ENCODE data around the gene BBS1.

Gene BBS1

DNA sequence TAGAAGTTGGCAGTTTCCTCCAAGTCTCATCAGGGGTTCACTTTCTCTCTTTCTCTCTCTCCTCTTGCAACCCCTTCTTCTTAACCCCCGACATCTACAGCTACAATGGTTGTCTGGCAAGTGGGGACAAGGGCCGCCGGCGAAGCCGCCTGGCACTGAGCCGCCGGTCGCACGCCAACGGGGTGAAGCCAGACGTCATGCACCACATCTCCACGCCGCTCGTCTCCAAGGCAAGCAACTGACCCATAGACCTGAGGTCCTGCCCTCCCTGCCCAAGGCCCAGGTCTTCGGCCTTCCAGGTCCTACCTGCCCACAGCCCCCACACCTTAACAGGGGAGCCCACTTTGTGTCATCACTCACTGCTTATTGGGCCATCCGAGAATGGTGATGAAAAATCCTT lies 39.3 kb upstream of the BBS1 start:
- no peak for DNase-seq (ENCODE audit: low read depth in 2 of 2)
- TF ChIP-seq, protein P1, sequence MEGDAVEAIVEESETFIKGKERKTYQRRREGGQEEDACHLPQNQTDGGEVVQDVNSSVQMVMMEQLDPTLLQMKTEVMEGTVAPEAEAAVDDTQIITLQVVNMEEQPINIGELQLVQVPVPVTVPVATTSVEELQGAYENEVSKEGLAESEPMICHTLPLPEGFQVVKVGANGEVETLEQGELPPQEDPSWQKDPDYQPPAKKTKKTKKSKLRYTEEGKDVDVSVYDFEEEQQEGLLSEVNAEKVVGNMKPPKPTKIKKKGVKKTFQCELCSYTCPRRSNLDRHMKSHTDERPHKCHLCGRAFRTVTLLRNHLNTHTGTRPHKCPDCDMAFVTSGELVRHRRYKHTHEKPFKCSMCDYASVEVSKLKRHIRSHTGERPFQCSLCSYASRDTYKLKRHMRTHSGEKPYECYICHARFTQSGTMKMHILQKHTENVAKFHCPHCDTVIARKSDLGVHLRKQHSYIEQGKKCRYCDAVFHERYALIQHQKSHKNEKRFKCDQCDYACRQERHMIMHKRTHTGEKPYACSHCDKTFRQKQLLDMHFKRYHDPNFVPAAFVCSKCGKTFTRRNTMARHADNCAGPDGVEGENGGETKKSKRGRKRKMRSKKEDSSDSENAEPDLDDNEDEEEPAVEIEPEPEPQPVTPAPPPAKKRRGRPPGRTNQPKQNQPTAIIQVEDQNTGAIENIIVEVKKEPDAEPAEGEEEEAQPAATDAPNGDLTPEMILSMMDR (IDR thresholded peaks at IDR 0.05; ENCODE audit: low read depth, low read length): no peak
- H3K4me3 ChIP-seq (replicated peaks in 1 of 2; ENCODE audit: low read depth in 2 of 2, low read length in 2 of 2): no peak overlapping the region

DNA sequence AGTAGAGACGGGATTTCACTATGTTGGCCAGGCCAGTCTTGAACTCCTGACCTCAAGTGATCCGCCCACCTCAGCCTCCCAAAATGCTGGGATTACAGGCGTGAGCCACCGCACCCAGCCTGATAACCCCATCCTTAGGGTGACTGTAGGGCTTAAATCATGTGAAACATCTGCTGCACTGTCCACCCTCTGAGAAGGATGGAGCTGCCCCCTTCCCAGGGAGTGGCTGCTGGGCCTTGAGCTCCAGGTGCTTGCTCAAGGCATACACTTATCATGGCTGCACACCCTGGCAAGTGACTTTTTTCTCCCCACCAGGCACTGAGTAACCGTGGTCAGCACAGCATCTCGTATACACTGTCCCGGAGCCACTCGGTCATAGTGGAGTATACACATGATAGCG lies 38.4 kb upstream of the BBS1 start:
- TF ChIP-seq, protein P1 (IDR thresholded peaks at IDR 0.05; ENCODE audit: low read depth, low read length): no peak
- no peak for DNase-seq (ENCODE audit: low read depth in 2 of 2)
- H3K4me3 ChIP-seq (replicated peaks in 1 of 2; ENCODE audit: low read depth in 2 of 2, low read length in 2 of 2): no peak overlapping the region

DNA sequence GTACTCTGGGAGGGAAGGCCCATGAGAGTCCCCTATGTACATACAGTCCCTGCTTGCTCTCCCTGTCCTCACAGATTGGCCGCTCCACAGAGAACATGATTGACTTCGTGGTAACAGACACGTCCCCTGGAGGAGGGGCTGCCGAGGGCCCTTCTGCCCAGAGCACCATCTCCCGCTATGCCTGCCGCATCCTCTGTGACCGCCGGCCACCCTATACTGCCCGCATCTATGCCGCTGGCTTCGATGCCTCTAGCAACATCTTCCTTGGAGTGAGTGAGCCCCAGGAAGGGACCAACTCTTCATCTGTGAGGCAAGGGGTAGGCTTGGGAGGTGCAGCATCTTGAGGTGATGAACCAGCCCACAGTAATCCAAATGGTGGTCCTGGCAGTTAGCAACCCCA lies 37.3 kb upstream of the BBS1 start:
- no peak overlapping the region for H3K4me3 ChIP-seq (replicated peaks in 1 of 2; ENCODE audit: low read depth in 2 of 2, low read length in 2 of 2)
- DNase-seq (ENCODE audit: low read depth in 2 of 2): no peak
- TF ChIP-seq, protein P1 (IDR thresholded peaks at IDR 0.05; ENCODE audit: low read depth, low read length): no peak

DNA sequence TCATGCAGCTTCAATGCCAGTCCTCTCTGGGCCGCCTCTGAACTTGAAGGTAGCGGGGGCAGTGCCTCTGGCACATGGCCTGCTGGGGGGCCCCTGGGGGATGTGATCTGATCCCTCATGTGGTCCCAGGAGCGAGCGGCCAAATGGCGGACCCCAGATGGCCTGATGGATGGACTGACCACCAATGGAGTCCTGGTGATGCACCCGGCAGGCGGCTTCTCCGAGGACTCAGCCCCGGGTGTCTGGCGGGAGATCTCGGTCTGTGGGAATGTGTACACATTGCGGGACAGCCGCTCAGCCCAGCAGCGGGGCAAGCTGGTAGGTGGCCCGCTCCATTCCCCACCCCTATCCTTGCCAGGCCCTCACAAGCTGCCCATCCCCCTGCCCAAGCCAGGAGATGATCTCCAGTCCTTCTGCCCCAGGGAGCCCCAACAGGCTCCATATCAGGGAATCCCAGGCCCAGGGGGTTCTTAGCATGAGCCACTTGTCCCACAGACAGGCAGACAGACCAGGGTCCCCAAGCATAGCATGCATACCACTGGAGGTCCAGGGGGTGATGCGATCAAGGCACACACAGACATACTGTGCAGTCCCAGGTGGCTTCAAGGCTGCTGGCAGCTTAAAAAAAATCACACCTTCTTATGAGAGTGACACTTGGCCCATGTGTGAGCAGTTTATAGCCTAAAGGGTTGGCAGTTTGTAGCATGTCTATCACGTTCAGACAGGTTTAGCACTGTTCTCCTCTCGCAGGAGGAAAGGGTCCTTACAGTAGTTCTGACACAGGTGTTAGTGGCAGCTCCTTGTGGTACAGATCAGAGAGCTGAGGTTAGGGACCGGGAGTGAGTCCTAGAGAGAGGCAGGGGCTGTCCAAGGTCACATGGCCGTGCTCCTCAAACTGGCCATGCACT lies 36.6 kb upstream of the BBS1 start:
- TF ChIP-seq, protein P1 (IDR thresholded peaks at IDR 0.05; ENCODE audit: low read depth, low read length): no peak
- H3K4me3 ChIP-seq (replicated peaks in 1 of 2; ENCODE audit: low read depth in 2 of 2, low read length in 2 of 2): no peak overlapping the region
- DNase-seq (ENCODE audit: low read depth in 2 of 2): no peak

DNA sequence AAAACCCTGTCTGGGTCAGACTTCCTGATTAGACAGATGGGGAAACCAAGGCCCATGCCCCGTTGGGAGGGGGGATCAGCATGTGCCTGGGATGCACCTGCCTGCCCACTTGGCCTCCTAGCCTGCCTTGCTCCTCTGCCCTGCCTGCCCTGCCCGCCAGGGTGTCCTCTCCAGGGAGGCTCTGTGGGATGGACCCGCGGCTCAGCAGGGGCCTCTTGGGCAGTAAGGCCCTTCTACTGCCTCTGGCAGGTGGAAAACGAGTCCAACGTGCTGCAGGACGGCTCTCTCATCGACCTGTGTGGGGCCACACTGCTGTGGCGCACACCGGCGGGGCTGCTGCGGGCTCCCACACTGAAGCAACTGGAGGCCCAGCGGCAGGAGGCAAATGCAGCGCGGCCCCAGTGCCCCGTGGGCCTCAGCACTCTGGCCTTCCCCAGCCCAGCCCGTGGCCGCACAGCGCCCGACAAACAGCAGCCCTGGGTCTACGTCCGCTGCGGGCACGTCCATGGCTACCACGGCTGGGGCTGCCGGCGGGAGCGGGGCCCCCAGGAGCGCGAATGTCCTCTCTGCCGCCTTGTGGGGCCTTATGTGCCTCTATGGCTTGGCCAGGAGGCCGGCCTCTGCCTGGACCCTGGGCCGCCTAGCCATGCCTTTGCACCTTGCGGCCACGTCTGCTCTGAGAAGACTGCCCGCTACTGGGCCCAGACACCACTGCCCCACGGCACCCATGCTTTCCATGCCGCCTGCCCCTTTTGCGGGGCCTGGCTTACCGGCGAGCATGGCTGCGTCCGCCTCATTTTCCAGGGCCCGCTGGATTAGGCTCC lies 34.9 kb upstream of the BBS1 start:
- no peak overlapping the region for H3K4me3 ChIP-seq (replicated peaks in 1 of 2; ENCODE audit: low read depth in 2 of 2, low read length in 2 of 2)
- DNase-seq (ENCODE audit: low read depth in 2 of 2): no peak
- TF ChIP-seq, protein P1 (IDR thresholded peaks at IDR 0.05; ENCODE audit: low read depth, low read length): no peak

DNA sequence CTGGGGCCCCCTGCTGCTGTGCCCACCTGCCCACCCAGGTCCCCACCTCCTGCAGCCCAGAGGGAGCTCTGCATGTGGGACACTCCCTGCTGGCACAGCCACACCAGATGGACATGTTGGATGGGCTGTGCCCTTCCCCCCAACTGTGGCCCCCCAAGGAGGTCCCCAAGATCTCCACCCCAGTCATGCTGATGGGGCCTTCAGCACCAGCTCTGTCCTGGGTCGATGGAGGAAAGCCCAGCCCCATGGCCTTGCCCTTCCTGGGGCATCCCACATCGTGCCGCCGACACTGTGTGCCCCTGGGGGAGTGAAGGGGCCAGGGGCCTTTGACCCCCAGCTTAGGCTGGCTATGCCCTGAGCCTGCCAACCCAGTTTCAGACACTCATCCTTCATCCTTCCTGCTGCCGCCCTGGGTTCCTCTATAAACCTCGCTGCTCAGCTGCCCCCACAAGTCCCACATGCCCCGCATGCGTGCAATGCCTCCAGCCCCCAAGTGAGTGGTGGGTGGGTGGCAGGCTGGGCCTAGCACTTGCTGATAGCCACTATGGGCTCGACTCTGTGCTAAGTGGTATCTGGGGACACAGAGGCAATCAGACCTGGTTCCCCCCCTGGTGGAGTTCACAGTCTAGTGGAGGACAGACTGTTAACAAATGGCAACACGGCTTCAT lies 34.1 kb upstream of the BBS1 start:
- TF ChIP-seq, protein P1 (IDR thresholded peaks at IDR 0.05; ENCODE audit: low read depth, low read length): no peak
- no peak overlapping the region for H3K4me3 ChIP-seq (replicated peaks in 1 of 2; ENCODE audit: low read depth in 2 of 2, low read length in 2 of 2)
- no peak for DNase-seq (ENCODE audit: low read depth in 2 of 2)

Measured in cardiac fibroblast (primary cell).